ENCODE measurements around the gene IL20. TPM values are rescaled to one million over a fixed set of nuclear protein-coding genes. Genes with fewer than 3 reads are reported as not detected.

Gene IL20
- total and polyA plus RNA-seq, 10 of the 15 experiments (the other 5 are each of a cell fraction or from before 2014, with no cell fraction given), result 0.08 to 0.13 TPM; not detected in 8

DNA sequence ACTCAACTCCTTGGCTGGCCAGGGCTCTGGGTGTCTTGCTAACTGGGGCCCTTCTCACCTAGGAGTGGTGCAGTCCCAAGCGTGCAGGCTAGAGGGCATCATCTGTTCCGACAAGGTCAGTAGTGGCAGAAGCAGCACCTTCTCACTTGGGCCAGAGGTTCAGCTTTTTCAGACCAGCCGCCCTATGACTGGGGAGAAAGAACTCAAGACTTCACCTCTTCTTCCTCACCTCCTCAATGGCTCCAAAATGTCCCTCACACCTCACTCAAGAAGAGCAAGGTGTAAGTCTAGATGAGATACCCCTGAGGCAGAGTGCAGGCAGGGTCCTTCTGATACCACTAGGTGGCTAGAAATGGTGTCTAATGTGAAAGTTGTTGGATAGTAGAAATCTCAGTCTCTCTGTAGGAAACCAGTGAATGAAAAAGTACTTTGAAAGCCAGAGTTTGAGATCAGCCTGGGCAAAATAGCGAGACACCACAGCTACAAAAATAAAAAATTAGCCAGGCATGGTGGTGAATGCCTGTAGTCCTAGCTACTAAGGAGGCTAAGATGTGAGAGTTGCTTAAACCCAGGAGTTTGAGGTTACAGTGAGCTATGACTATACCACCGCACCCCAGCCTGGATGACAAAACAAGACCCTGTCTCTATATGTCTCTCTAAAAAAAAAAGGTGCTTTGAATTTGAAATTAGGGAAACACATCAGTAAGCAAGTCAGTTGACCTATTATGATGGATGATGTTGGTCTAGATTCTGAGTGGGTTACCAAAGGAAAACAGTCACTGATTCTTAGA lies 8.6 kb upstream of the IL20 start (continued):
- TF ChIP-seq, protein P1, sequence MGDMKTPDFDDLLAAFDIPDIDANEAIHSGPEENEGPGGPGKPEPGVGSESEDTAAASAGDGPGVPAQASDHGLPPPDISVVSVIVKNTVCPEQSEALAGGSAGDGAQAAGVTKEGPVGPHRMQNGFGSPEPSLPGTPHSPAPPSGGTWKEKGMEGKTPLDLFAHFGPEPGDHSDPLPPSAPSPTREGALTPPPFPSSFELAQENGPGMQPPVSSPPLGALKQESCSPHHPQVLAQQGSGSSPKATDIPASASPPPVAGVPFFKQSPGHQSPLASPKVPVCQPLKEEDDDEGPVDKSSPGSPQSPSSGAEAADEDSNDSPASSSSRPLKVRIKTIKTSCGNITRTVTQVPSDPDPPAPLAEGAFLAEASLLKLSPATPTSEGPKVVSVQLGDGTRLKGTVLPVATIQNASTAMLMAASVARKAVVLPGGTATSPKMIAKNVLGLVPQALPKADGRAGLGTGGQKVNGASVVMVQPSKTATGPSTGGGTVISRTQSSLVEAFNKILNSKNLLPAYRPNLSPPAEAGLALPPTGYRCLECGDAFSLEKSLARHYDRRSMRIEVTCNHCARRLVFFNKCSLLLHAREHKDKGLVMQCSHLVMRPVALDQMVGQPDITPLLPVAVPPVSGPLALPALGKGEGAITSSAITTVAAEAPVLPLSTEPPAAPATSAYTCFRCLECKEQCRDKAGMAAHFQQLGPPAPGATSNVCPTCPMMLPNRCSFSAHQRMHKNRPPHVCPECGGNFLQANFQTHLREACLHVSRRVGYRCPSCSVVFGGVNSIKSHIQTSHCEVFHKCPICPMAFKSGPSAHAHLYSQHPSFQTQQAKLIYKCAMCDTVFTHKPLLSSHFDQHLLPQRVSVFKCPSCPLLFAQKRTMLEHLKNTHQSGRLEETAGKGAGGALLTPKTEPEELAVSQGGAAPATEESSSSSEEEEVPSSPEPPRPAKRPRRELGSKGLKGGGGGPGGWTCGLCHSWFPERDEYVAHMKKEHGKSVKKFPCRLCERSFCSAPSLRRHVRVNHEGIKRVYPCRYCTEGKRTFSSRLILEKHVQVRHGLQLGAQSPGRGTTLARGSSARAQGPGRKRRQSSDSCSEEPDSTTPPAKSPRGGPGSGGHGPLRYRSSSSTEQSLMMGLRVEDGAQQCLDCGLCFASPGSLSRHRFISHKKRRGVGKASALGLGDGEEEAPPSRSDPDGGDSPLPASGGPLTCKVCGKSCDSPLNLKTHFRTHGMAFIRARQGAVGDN (IDR thresholded peaks at IDR 0.05), result no peak

GRCh38 chr1:206859082-206859521 lies 6.3 kb upstream of the IL20 start:
- no TSS peak for BruUV-seq (replicated peaks)
- Histone ChIP-seq H3K4me1 (ENCODE audit: control insufficient read depth, insufficient read depth, low read length) (no peaks in the 10 kb centered on the region), H3K4me3 (no peak overlapping the region), H3K36me3 (ENCODE audit: control insufficient read depth in 2 of 2, insufficient read depth in 2 of 2, low read length in 1 of 2) (no peaks in the 10 kb centered on the region), H3K4me2 (ENCODE audit: control insufficient read depth, insufficient read depth) (no peak overlapping the region), H3K9ac (ENCODE audit: control insufficient read depth, insufficient read depth, low read length) (no peak overlapping the region), H3K79me2 (ENCODE audit: control insufficient read depth, insufficient read depth, low read length) (no peaks in the 10 kb centered on the region), H3K27me3 (replicated peaks in 1 of 2; ENCODE audit: control insufficient read depth in 2 of 2, insufficient read depth in 2 of 2, low read length in 1 of 2) (peaks cover 0 to 2% of the 10 kb centered on the region in 2 experiments; a peak in 1 of 4 replicates), H3K27ac (ENCODE audit: control insufficient read depth, insufficient read depth) (no peak overlapping the region), H4K20me1 (ENCODE audit: control insufficient read depth, insufficient read depth) (no peaks in the 10 kb centered on the region), H2AFZ (ENCODE audit: control insufficient read depth, low read depth, low read length) (no peak overlapping the region), H3K9me3 (replicated peaks; ENCODE audit: control insufficient read depth, insufficient read depth, low read length) (no peaks in the 10 kb centered on the region; the same call in 2 of the 3 replicates)
- ChIA-PET RAD21 (ENCODE audit: unreplicated experiment) (interaction anchor here (0.8 kb wide), 1 partner anchor 123 kb away, joined by 3 read pairs; no protein-coding TSS in a partner anchor), SMC1A (ENCODE audit: uncharacterized antibody, unreplicated experiment) (interaction anchor here (0.8 to 1.6 kb wide), 9 partner anchors 11 to 129 kb away, joined by 3 to 5 read pairs (median 4); no protein-coding TSS in a partner anchor), POLR2A (no interaction called here), CTCF (interaction anchor here (1.0 to 6.8 kb wide), 8 partner anchors 46 to 132 kb away, joined by 3 to 52 read pairs (median 4); no protein-coding TSS in a partner anchor)
- FAIRE-seq (no peak), ATAC-seq (no peak), DNase-seq (ENCODE audit: low read depth, low spot score) (no peak)
- WGBS (ENCODE audit: insufficient coverage, insufficient replicate concordance, low lambda C conversion rate, missing lambda C conversion rate), result 77% methylated on average over 5 of the region's 5 CpGs
- in situ Hi-C loops (cut with MboI), result no loop called here
- intact Hi-C loops (cut with micrococcal nuclease; ENCODE audit: unreplicated experiment), result no loop called here
- TF ChIP-seq RBBP5 (conservative IDR thresholded peaks at IDR 0.05) (no peak), SUPT20H (IDR thresholded peaks at IDR 0.05; ENCODE audit: borderline replicate concordance, control insufficient read depth, low read depth, low read length) (no peak), BACH1 (IDR thresholded peaks at IDR 0.05; ENCODE audit: borderline replicate concordance) (no peak), MYC (IDR thresholded peaks at IDR 0.05; ENCODE audit: insufficient read depth, insufficient read length, insufficient replicate concordance, low read length, severe bottlenecking) (no peak), NKRF (conservative IDR thresholded peaks at IDR 0.05) (no peak), CREM (IDR thresholded peaks at IDR 0.05; ENCODE audit: low read depth) (no peak), ZNF24 (IDR thresholded peaks at IDR 0.05) (no peak), MYB (IDR thresholded peaks at IDR 0.05; ENCODE audit: borderline replicate concordance, low read depth, low read length) (no peak), IRF3 (IDR thresholded peaks at IDR 0.05) (no peak)
- TF ChIP-seq, protein P2, sequence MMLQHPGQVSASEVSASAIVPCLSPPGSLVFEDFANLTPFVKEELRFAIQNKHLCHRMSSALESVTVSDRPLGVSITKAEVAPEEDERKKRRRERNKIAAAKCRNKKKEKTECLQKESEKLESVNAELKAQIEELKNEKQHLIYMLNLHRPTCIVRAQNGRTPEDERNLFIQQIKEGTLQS (IDR thresholded peaks at IDR 0.05; ENCODE audit: borderline replicate concordance, extremely low read depth, low read depth, low read length), result no peak

Data from GM12878 (cell line).